ENCODE measurements around the gene CREBL2. TPM values are rescaled to one million over a fixed set of nuclear protein-coding genes. Genes with fewer than 3 reads are reported as not detected.

CREBL2 gene
- total and polyA plus RNA-seq, 10 of the 15 experiments (the other 5 are each of a cell fraction or from before 2014, with no cell fraction given): 4.6 to 19.1 (median 13.5) TPM

DNA sequence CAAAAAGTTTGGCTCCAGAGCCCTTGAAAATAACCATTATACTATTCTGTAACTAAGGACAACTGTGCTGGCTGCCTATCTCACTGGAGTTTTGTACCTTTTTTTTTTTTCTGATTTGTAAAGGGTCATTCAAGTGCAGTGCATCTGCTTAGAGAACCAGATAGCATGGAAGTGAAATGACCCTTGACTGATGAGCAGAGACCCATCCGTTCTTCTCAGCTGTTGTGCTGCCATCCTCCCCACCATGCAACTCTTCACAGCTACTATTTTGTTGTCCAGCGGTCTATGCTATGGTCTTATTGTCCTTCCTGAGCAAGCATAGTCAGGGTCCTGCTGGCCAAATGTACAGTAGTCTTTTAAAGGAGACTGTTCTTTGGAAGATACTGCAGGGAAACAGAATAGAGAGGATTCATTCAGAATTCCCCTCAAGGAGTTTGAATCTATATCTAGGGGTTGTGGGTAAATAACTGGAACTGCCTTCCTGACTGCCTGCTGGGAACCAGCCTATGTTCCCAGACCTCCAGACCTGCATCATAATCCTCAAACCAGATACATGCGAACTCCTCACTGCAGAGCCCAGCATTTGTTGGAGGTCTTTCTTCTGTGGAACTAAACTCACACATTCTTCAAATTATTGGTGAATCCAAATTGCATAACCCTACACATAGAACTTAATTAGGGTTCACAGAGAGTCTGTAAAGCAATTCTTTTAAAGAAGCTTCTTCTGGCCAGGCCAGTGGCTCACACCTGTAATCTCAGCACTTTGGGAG lies 43.2 kb downstream of the CREBL2 start (continued):
- TF ChIP-seq, protein P1, sequence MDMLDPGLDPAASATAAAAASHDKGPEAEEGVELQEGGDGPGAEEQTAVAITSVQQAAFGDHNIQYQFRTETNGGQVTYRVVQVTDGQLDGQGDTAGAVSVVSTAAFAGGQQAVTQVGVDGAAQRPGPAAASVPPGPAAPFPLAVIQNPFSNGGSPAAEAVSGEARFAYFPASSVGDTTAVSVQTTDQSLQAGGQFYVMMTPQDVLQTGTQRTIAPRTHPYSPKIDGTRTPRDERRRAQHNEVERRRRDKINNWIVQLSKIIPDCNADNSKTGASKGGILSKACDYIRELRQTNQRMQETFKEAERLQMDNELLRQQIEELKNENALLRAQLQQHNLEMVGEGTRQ (IDR thresholded peaks at IDR 0.05; ENCODE audit: borderline replicate concordance, low read depth, low read length): no peak
- TF ChIP-seq MYB (IDR thresholded peaks at IDR 0.05; ENCODE audit: borderline replicate concordance, low read depth, low read length): no peak
- TF ChIP-seq JUND (IDR thresholded peaks at IDR 0.05; ENCODE audit: low read depth, low read length): no peak
- TF ChIP-seq ZNF622 (IDR thresholded peaks at IDR 0.05): no peak
- TF ChIP-seq SMARCA5 (IDR thresholded peaks at IDR 0.05): no peak
- TF ChIP-seq CBX5 (IDR thresholded peaks at IDR 0.05; ENCODE audit: low read depth): no peak

DNA sequence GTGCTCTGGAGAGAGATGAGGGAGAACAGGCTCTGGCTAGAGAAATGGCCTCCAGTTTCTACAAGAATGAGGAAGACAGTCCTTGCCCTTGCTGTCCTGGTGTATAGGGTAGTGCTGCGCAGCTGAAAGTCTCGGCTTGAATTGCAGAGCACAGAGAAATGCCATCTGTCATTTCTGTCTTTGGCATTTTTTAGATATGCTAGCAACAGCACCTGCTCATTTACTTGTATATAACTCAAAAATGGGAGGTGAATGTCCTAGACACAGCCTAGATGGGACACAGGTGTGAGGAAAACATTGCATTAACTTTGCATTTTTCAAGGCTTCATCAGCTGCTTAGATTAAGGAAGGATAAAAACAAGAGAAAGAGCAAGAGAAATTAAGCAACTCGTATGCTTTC lies 48.5 kb downstream of the CREBL2 start:
- no peaks in the 10 kb centered on the region for H3K36me3 ChIP-seq (ENCODE audit: control insufficient read depth in 2 of 2, insufficient read depth in 2 of 2, low read length in 1 of 2)
- peaks cover 4% of the 10 kb centered on the region for H3K4me1 ChIP-seq (ENCODE audit: control insufficient read depth, insufficient read depth, low read length)
- no peaks in the 10 kb centered on the region for H3K9me3 ChIP-seq (replicated peaks; ENCODE audit: control insufficient read depth, insufficient read depth, low read length)
- no peaks in the 10 kb centered on the region for H3K27me3 ChIP-seq (replicated peaks in 1 of 2; ENCODE audit: control insufficient read depth in 2 of 2, insufficient read depth in 2 of 2, low read length in 1 of 2)
- no peak overlapping the region for H2AFZ ChIP-seq (ENCODE audit: control insufficient read depth, low read depth, low read length)
- DNase-seq (ENCODE audit: low read depth, low spot score) (no peak), FAIRE-seq (no peak), ATAC-seq (no peak)
- SMC1A ChIA-PET (ENCODE audit: uncharacterized antibody, unreplicated experiment): interaction anchor here (0.7 to 2.5 kb wide), 4 partner anchors 11 to 284 kb away, joined by 5 to 9 read pairs (median 8); no protein-coding TSS in a partner anchor
- no peak overlapping the region for H3K9ac ChIP-seq (ENCODE audit: control insufficient read depth, insufficient read depth, low read length)
- H3K4me2 ChIP-seq (ENCODE audit: control insufficient read depth, insufficient read depth): no peak overlapping the region
- in situ Hi-C loops (cut with MboI) (no loop called here), intact Hi-C loops (cut with micrococcal nuclease; ENCODE audit: unreplicated experiment) (no loop called here)
- no peaks in the 10 kb centered on the region for H4K20me1 ChIP-seq (ENCODE audit: control insufficient read depth, insufficient read depth)
- POLR2A ChIA-PET: interaction anchor here (0.6 kb wide), 1 partner anchor 10 kb away, joined by 3 read pairs; no protein-coding TSS in a partner anchor
- CTCF ChIA-PET: interaction anchor here (2.1 to 7.1 kb wide), 2 partner anchors 11 to 283 kb away, joined by 11 to 55 read pairs; no protein-coding TSS in a partner anchor
- no peaks in the 10 kb centered on the region for H3K79me2 ChIP-seq (ENCODE audit: control insufficient read depth, insufficient read depth, low read length)
- RAD21 ChIA-PET (ENCODE audit: unreplicated experiment): interaction anchor here (0.6 to 1.9 kb wide), 3 partner anchors 44 to 282 kb away, joined by 3 to 4 read pairs (median 3); no protein-coding TSS in a partner anchor
- H3K27ac ChIP-seq (ENCODE audit: control insufficient read depth, insufficient read depth): no peak overlapping the region
- no TSS peak for BruUV-seq (replicated peaks)
- no peak overlapping the region for H3K4me3 ChIP-seq
- 49% methylated on average over 3 of the region's 3 CpGs for WGBS (ENCODE audit: insufficient coverage, insufficient replicate concordance, low lambda C conversion rate, missing lambda C conversion rate)
- TF ChIP-seq IKZF1 (conservative IDR thresholded peaks at IDR 0.05): no peak
- no peak for TF ChIP-seq ATF7 (IDR thresholded peaks at IDR 0.05; ENCODE audit: low read depth)
- no peak for TF ChIP-seq YBX1 (IDR thresholded peaks at IDR 0.05)
- TF ChIP-seq PAX8 (IDR thresholded peaks at IDR 0.05): no peak
- no peak for TF ChIP-seq SP1 (IDR thresholded peaks at IDR 0.05; ENCODE audit: low read depth, low read length)
- no peak for TF ChIP-seq KAT2A (conservative IDR thresholded peaks at IDR 0.05; ENCODE audit: control insufficient read depth, low read depth, low read length)
- TF ChIP-seq CREM (IDR thresholded peaks at IDR 0.05; ENCODE audit: low read depth): no peak
- TF ChIP-seq BHLHE40 (IDR thresholded peaks at IDR 0.05; ENCODE audit: borderline replicate concordance in 1 of 2, low read depth in 2 of 2, low read length in 1 of 2): no peak
- no peak for TF ChIP-seq HCFC1 (IDR thresholded peaks at IDR 0.05; ENCODE audit: low read length)
- TF ChIP-seq MYC (IDR thresholded peaks at IDR 0.05; ENCODE audit: insufficient read depth, insufficient read length, insufficient replicate concordance, low read length, severe bottlenecking): no peak
- TF ChIP-seq, protein P2, sequence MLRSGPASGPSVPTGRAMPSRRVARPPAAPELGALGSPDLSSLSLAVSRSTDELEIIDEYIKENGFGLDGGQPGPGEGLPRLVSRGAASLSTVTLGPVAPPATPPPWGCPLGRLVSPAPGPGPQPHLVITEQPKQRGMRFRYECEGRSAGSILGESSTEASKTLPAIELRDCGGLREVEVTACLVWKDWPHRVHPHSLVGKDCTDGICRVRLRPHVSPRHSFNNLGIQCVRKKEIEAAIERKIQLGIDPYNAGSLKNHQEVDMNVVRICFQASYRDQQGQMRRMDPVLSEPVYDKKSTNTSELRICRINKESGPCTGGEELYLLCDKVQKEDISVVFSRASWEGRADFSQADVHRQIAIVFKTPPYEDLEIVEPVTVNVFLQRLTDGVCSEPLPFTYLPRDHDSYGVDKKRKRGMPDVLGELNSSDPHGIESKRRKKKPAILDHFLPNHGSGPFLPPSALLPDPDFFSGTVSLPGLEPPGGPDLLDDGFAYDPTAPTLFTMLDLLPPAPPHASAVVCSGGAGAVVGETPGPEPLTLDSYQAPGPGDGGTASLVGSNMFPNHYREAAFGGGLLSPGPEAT (IDR thresholded peaks at IDR 0.05; ENCODE audit: low read depth): no peak
- TF ChIP-seq, protein P3, sequence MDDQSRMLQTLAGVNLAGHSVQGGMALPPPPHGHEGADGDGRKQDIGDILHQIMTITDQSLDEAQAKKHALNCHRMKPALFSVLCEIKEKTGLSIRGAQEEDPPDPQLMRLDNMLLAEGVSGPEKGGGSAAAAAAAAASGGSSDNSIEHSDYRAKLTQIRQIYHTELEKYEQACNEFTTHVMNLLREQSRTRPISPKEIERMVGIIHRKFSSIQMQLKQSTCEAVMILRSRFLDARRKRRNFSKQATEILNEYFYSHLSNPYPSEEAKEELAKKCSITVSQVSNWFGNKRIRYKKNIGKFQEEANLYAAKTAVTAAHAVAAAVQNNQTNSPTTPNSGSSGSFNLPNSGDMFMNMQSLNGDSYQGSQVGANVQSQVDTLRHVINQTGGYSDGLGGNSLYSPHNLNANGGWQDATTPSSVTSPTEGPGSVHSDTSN (IDR thresholded peaks at IDR 0.05; ENCODE audit: insufficient replicate concordance, low read depth, low read length): no peak
- no peak for TF ChIP-seq SMC3 (IDR thresholded peaks at IDR 0.05; ENCODE audit: borderline replicate concordance, low read length)
- no peak for TF ChIP-seq MEF2A (IDR thresholded peaks at IDR 0.05; ENCODE audit: insufficient read depth, low read depth, low read length)
- TF ChIP-seq HDAC2 (IDR thresholded peaks at IDR 0.05): no peak
- TF ChIP-seq POLR2A (IDR thresholded peaks at IDR 0.05; ENCODE audit: low read depth, low read length): no peak

Data from GM12878 (cell line).